GM12878 (cell line): Measurements from ENCODE around the gene FAM83D. TPM values are rescaled to one million over a fixed set of nuclear protein-coding genes. Genes with fewer than 3 reads are reported as not detected.

Experiments used
- ATAC-seq: fragments of 200-7000 bp; cut with Tn5 transposase; 3 replicates; pipeline ENCODE4 v1.9.1; 2020; ENCODE audit warnings: mild to moderate bottlenecking, moderate library complexity
- BruUV-seq: library from RNA; stranded (reverse); fragments of 400-500 nt; replicated peaks from 2 replicates; lab custom pipeline; 2021; lab: Mats Ljungman, UMichigan
- CTCF ChIA-PET: fragments of 300-600 bp; sonication (Branson Sonifier 250); formaldehyde crosslinking; extraction: SDS; loops from one replicate; lab custom pipeline; 2021; ENCODE audit warnings: inconsistent platforms; lab: Yijun Ruan, JAX
- POLR2A ChIA-PET: fragments of 350-600 bp; formaldehyde crosslinking; extraction: SDS; loops from one replicate; lab custom pipeline; 2021; ENCODE audit warnings: inconsistent platforms; lab: Charles Lee
- RAD21 ChIA-PET: fragments of 300-600 bp; sonication (Branson Sonifier 250); formaldehyde crosslinking; loops from one replicate; lab custom pipeline; 2023; ENCODE audit warnings: antibody characterized with exemption; ENCODE audit not compliant: unreplicated experiment; lab: Charles Lee
- SMC1A ChIA-PET: fragments of 300-600 bp; sonication (Branson Sonifier 250); formaldehyde crosslinking; loops from one replicate; lab custom pipeline; 2023; ENCODE audit not compliant: unreplicated experiment, uncharacterized antibody; lab: Charles Lee
- DNase-seq: peaks from one replicate; pipeline ENCODE4 v3.0.0-alpha.2; 2011; ENCODE audit warnings: low read depth, low spot score
- FAIRE-seq: peaks from 3 replicates; lab custom pipeline; 2011; peaks lifted over from hg19 to GRCh38; lab: Jason Lieb, UNC
- H2AFZ ChIP-seq: 2 replicates; pipeline ENCODE4 v1.6.0; 2011; ENCODE audit warnings: low read depth, low read length, control low read depth; ENCODE audit not compliant: control insufficient read depth
- H3K27ac ChIP-seq: 2 replicates; pipeline ENCODE4 v1.5.1; 2011; ENCODE audit warnings: control low read depth; ENCODE audit not compliant: control insufficient read depth, insufficient read depth
- H3K27me3 ChIP-seq, 2 experiments: replicated peaks in 1 of 2; 2 replicates each; pipeline versions ENCODE4 v1.6.0 to v1.6.1; 2011; ENCODE audit warnings: low read length in 1 of 2; ENCODE audit not compliant: control insufficient read depth in 2 of 2, insufficient read depth in 2 of 2
- H3K36me3 ChIP-seq, 2 experiments: 2 replicates each; pipeline ENCODE4 v1.5.1; 2011; ENCODE audit warnings: low read length in 1 of 2; ENCODE audit not compliant: control insufficient read depth in 2 of 2, insufficient read depth in 2 of 2
- H3K4me1 ChIP-seq: 2 replicates; pipeline ENCODE4 v1.6.1; 2011; ENCODE audit warnings: mild to moderate bottlenecking, low read length, moderate library complexity, mixed read lengths; ENCODE audit not compliant: control insufficient read depth, insufficient read depth
- H3K4me2 ChIP-seq: 2 replicates; pipeline ENCODE4 v1.6.0; 2011; ENCODE audit warnings: control low read depth; ENCODE audit not compliant: control insufficient read depth, insufficient read depth
- H3K4me3 ChIP-seq: fragments of 200-600 bp; sonication (generic); 2 replicates; pipeline ENCODE4 v1.5.1; 2016
- H3K79me2 ChIP-seq: 2 replicates; pipeline ENCODE4 v1.6.0; 2011; ENCODE audit warnings: low read length; ENCODE audit not compliant: control insufficient read depth, insufficient read depth
- H3K9ac ChIP-seq: 2 replicates; pipeline ENCODE4 v1.8.0; 2011; ENCODE audit warnings: low read length, control low read depth, mixed read lengths; ENCODE audit not compliant: control insufficient read depth, insufficient read depth
- H3K9me3 ChIP-seq: replicated peaks from 3 replicates; pipeline ENCODE4 v1.5.1; 2011; ENCODE audit warnings: mild to moderate bottlenecking, low read length; ENCODE audit not compliant: control insufficient read depth, insufficient read depth
- H4K20me1 ChIP-seq: 2 replicates; pipeline ENCODE4 v1.6.0; 2011; ENCODE audit not compliant: control insufficient read depth, insufficient read depth
- BACH1 ChIP-seq: fragments of 450-650 bp; IDR thresholded peaks from 2 replicates; pipeline ENCODE4 v1.6.1; 2017; ENCODE audit warnings: mild to moderate bottlenecking, borderline replicate concordance
- BMI1 ChIP-seq: fragments of 450-650 bp; IDR thresholded peaks from 2 replicates; pipeline ENCODE4 v1.6.1; 2016; ENCODE audit warnings: mild to moderate bottlenecking, moderate library complexity, borderline replicate concordance
- HDAC6 ChIP-seq: fragments of 200-600 bp; sonication (generic); IDR thresholded peaks from one replicate; pipeline ENCODE4 v1.8.0; 2017; ENCODE audit warnings: antibody characterized with exemption; ENCODE audit not compliant: unreplicated experiment
- JUNB ChIP-seq: IDR thresholded peaks from 2 replicates; pipeline ENCODE4 v1.6.1; 2016; ENCODE audit warnings: antibody characterized with exemption, mild to moderate bottlenecking
- WGBS: methylation state at CpG from one replicate; pipeline ENCODE4 v1.1.6; 2016; ENCODE audit warnings: low lambda C conversion rate; ENCODE audit not compliant: insufficient replicate concordance, insufficient coverage; ENCODE audit errors: missing lambda C conversion rate; 5-methylcytosine and 5-hydroxymethylcytosine counted together
- in situ Hi-C: fragments of 300-500 bp; cut with MboI; formaldehyde crosslinking; loops from 9 replicates; pipeline ENCODE4 v1.14.3; 2018; ENCODE audit warnings: mixed read lengths
- intact Hi-C: fragments of 100-400 bp; cut with micrococcal nuclease; formaldehyde crosslinking; loops from one replicate; pipeline ENCODE4 v1.14.2; 2022; ENCODE audit not compliant: unreplicated experiment
- polyA plus RNA-seq, 11 experiments: library from polyadenylated mRNA; depleted of rRNA in 4 of 11; unstranded in 6 of 11; stranded (reverse) in 5 of 11; fragments of >200 nt; fragmentation: Nextera tagmentation in 4 of 11; fragmentation: Illumina TruSeq in 1 of 11; extraction: Ambion mirVana in 4 of 11; extraction: Trizol in 1 of 11; gene quantifications; 1 replicate in 1 of 11; 2 replicates in 10 of 11; pipeline versions ENCODE4 v1.2.1 to v1.2.3, GENCODE V29; 2011 to 2016; ENCODE audit warnings: inconsistent platforms in 2 of 11, missing spikeins in 2 of 11, low read depth in 1 of 11
- total RNA-seq, 4 experiments: library from RNA; depleted of rRNA in 3 of 4; stranded (reverse); fragments of >200 nt in 3 of 4; fragmentation: Illumina TruSeq in 1 of 4; extraction: Trizol in 1 of 4; gene quantifications; 2 replicates each; pipeline versions ENCODE4 v1.2.1 to v1.2.3, GENCODE V29; 2013 to 2021
- TF ChIP-seq, protein P1 (sequence below): fragments of 450-650 bp; IDR thresholded peaks from 2 replicates; pipeline ENCODE4 v1.6.1; 2018; ENCODE audit warnings: borderline replicate concordance, mild to moderate bottlenecking; ENCODE audit not compliant: partially characterized antibody
- TF ChIP-seq, protein P2 (sequence below): fragments of 450-650 bp; IDR thresholded peaks from 2 replicates; pipeline ENCODE4 v1.6.1; 2016; ENCODE audit warnings: mild to moderate bottlenecking

FAM83D gene
- total and polyA plus RNA-seq, 10 of the 15 experiments (the other 5 are each of a cell fraction or from before 2014, with no cell fraction given) = 4.5 to 34.8 (median 19.2) TPM

DNA sequence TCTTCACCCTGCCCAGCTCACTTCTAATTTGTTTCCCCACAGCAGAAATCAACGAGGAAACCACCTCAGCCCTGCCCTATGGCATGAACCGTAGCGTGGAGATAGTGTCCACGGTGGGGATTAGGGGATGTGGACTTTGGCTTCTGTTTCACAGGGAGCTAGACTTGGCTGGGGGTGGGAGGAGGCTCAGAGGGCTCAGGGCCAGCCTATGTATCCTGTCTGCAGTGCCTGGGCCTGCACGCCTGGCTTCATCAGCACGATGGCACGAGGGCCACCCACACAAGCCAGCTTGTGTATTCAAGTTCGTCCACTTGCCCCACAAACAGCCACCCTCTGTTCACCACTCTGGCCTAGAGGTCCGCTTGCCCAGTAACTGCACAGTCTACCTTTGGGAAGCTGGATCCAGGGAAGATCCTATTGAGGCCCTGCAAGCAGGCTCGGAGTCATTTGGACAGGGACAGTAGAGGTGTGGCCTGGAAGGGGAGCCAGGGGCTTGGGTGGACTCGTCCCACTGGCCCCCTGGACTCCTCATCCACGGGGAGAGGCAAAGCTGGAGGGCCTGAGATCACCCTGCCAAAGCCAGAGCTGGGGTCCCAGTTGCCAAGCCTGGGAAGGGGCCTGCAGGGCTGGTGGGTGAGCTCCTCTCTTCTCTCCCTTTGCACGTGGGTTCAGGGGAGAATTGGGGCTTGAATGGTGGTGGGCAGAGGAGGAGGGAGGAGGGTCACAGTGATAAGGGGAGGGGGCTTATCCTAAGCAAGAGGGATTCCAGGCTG is 38.0 kb upstream of the FAM83D start:
- DNase-seq (no peak), FAIRE-seq (no peak), ATAC-seq (no peak)
- Histone ChIP-seq H3K4me3 (no peak overlapping the region), H3K27me3 (no peaks in the 10 kb centered on the region), H3K4me2 (no peak overlapping the region), H4K20me1 (no peaks in the 10 kb centered on the region; the same call in 1 of the 2 replicates), H3K9me3 (no peaks in the 10 kb centered on the region), H3K4me1 (peaks cover 37% of the 10 kb centered on the region), H3K79me2 (peaks cover 42% of the 10 kb centered on the region), H3K9ac (no peak overlapping the region), H3K36me3 (peaks cover 33 to 37% of the 10 kb centered on the region in 2 experiments), H2AFZ (no peak overlapping the region), H3K27ac (no peak overlapping the region)
- POLR2A ChIA-PET = interaction anchor here (1.4 to 2.3 kb wide), 2 partner anchors 10 to 83 kb away, joined by 4 to 9 read pairs; partner anchors contain the start of gene PPP1R16B
- intact Hi-C loops = no loop called here
- SMC1A ChIA-PET = interaction anchor here (0.9 to 1.8 kb wide), 5 partner anchors 10 to 84 kb away, joined by 3 to 5 read pairs (median 3); no protein-coding TSS in a partner anchor
- in situ Hi-C loops = no loop called here
- CTCF ChIA-PET = interaction anchor here (1.4 to 1.7 kb wide), 5 partner anchors 9 to 161 kb away, joined by 3 to 7 read pairs (median 4); no protein-coding TSS in a partner anchor
- TF ChIP-seq, protein P1, sequence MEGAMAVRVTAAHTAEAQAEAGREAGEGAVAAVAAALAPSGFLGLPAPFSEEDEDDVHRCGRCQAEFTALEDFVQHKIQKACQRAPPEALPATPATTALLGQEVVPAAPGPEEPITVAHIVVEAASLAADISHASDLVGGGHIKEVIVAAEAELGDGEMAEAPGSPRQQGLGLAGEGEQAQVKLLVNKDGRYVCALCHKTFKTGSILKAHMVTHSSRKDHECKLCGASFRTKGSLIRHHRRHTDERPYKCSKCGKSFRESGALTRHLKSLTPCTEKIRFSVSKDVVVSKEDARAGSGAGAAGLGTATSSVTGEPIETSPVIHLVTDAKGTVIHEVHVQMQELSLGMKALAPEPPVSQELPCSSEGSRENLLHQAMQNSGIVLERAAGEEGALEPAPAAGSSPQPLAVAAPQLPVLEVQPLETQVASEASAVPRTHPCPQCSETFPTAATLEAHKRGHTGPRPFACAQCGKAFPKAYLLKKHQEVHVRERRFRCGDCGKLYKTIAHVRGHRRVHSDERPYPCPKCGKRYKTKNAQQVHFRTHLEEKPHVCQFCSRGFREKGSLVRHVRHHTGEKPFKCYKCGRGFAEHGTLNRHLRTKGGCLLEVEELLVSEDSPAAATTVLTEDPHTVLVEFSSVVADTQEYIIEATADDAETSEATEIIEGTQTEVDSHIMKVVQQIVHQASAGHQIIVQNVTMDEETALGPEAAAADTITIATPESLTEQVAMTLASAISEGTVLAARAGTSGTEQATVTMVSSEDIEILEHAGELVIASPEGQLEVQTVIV = no peak
- TF ChIP-seq HDAC6 (no peak), BACH1 (no peak), BMI1 (no peak), JUNB (no peak)
- TF ChIP-seq, protein P2, sequence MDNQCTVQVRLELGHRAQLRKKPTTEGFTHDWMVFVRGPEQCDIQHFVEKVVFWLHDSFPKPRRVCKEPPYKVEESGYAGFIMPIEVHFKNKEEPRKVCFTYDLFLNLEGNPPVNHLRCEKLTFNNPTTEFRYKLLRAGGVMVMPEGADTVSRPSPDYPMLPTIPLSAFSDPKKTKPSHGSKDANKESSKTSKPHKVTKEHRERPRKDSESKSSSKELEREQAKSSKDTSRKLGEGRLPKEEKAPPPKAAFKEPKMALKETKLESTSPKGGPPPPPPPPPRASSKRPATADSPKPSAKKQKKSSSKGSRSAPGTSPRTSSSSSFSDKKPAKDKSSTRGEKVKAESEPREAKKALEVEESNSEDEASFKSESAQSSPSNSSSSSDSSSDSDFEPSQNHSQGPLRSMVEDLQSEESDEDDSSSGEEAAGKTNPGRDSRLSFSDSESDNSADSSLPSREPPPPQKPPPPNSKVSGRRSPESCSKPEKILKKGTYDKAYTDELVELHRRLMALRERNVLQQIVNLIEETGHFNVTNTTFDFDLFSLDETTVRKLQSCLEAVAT = no peak
- 71% methylated on average over 13 of the region's 13 CpGs for WGBS
- RAD21 ChIA-PET = interaction anchor here (1.4 to 1.6 kb wide), 2 partner anchors 10 to 12 kb away, joined by 6 to 8 read pairs; no protein-coding TSS in a partner anchor
- BruUV-seq = no TSS peak
